Muscle layer of duodenum (tissue), 2 donors: ENCODE results near the gene OVAAL.
A peak's percentile ranks its signal among the peaks of the same experiment; 100 is the strongest.
"Not testable (repeated sequence)": the region's sequence is repeated elsewhere in the genome, so short reads cannot be mapped to it uniquely, and the experiment has no call there.

ENCODE experiments used
- H3K27ac ChIP-seq: one replicate; pipeline ENCODE4 v1.7.0; 2013; ENCODE audit warnings: mild to moderate bottlenecking, low read length
- H3K27me3 ChIP-seq: one replicate; pipeline ENCODE4 v1.7.0; 2013; ENCODE audit warnings: low read depth, mild to moderate bottlenecking, control low read depth, low read length
- H3K36me3 ChIP-seq, 2 donors: one replicate each; pipeline ENCODE4 v1.7.0; 2013; ENCODE audit warnings: low read length in 2 of 2, control low read depth in 1 of 2, mild to moderate bottlenecking in 1 of 2; ENCODE audit not compliant: insufficient read depth in 2 of 2, control insufficient read depth in 1 of 2
- H3K4me1 ChIP-seq, 2 donors: one replicate each; pipeline ENCODE4 v1.7.0; 2013; ENCODE audit warnings: low read length in 2 of 2, mild to moderate bottlenecking in 2 of 2, control low read depth in 1 of 2, moderate library complexity in 1 of 2; ENCODE audit not compliant: insufficient read depth in 2 of 2, control insufficient read depth in 1 of 2
- H3K4me3 ChIP-seq, 2 donors: one replicate each; pipeline ENCODE4 v1.7.0; 2013; ENCODE audit warnings: low read length in 2 of 2, low read depth in 1 of 2, mild to moderate bottlenecking in 1 of 2
- H3K9me3 ChIP-seq, 2 donors: one replicate each; pipeline ENCODE4 v1.7.0; 2013; ENCODE audit warnings: low read length in 2 of 2, control low read depth in 1 of 2, mild to moderate bottlenecking in 1 of 2; ENCODE audit not compliant: control insufficient read depth in 1 of 2
- donor health status: healthy.

The OVAAL gene

GRCh38 chr1:180542113-180542837, 16.5 kb upstream of the OVAAL start:
- Histone ChIP-seq H3K4me3 (no peak overlapping the region), H3K27me3 (no peaks in the 10 kb centered on the region), H3K9me3 (no peaks in the 10 kb centered on the region), H3K36me3 (no peaks in the 10 kb centered on the region), H3K27ac (peak overlapping the region; percentile 51), H3K4me1 (peaks cover 4 to 9% of the 10 kb centered on the region in 2 donors)

- Histone ChIP-seq H3K4me3 (no peak overlapping the region), H3K36me3 (no peaks in the 10 kb centered on the region), H3K4me1 (peaks cover 4 to 9% of the 10 kb centered on the region in 2 donors), H3K27me3 (no peaks in the 10 kb centered on the region), H3K27ac (peak overlapping the region; percentile 51), H3K9me3 (no peaks in the 10 kb centered on the region)
Observed at GRCh38 chr1:180542838-180543145, 16.0 kb upstream of the OVAAL start.

DNA sequence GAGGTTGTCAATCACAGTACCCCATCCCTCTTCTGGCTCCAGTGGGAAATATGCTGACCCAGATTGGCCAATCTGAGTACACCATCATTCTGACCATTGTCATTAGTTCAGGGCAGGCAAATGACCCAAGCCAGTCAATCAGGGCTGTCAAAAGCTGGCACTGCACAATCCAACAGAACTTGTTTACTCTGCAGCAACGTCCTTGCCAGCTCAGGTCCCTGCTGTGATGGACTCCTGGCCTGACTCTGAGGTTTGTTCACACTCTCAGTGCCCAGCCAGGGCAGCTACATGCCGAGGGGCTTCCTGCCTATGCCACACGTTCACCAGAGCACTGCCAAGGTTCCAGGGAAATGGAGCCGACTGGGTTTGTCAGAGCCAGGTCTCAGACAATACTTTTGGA, 14.7 kb upstream of the OVAAL start:
- H3K9me3 ChIP-seq = no peaks in the 10 kb centered on the region
- H3K4me1 ChIP-seq = peaks cover 4 to 9% of the 10 kb centered on the region in 2 donors
- no peak overlapping the region for H3K4me3 ChIP-seq
- H3K27me3 ChIP-seq = no peaks in the 10 kb centered on the region
- H3K27ac ChIP-seq = no peak overlapping the region
- no peaks in the 10 kb centered on the region for H3K36me3 ChIP-seq

GRCh38 chr1:180545991-180546390, 12.8 kb upstream of the OVAAL start:
- H3K27ac ChIP-seq = no peak overlapping the region
- no peaks in the 10 kb centered on the region for H3K36me3 ChIP-seq
- no peak overlapping the region for H3K4me3 ChIP-seq

GRCh38 chr1:180548686-180549317, 10.0 kb upstream of the OVAAL start:
- H3K4me1 ChIP-seq = no peaks in the 10 kb centered on the region
- no peak overlapping the region for H3K27ac ChIP-seq
- no peaks in the 10 kb centered on the region for H3K9me3 ChIP-seq
- H3K27me3 ChIP-seq = no peaks in the 10 kb centered on the region
- no peaks in the 10 kb centered on the region for H3K36me3 ChIP-seq
- no peak overlapping the region for H3K4me3 ChIP-seq

More at GRCh38 chr1:180545991-180546390, 12.8 kb upstream of the OVAAL start:
- H3K4me1 ChIP-seq = peaks cover 4 to 9% of the 10 kb centered on the region in 2 donors
- H3K27me3 ChIP-seq = no peaks in the 10 kb centered on the region
- no peaks in the 10 kb centered on the region for H3K9me3 ChIP-seq

- H3K36me3 ChIP-seq, H3K4me1 ChIP-seq, H3K27me3 ChIP-seq, H3K4me3 ChIP-seq, H3K27ac ChIP-seq, H3K9me3 ChIP-seq: not testable (repeated sequence)
Observed at GRCh38 chr1:180549770-180550169, 9.0 kb upstream of the OVAAL start.

DNA sequence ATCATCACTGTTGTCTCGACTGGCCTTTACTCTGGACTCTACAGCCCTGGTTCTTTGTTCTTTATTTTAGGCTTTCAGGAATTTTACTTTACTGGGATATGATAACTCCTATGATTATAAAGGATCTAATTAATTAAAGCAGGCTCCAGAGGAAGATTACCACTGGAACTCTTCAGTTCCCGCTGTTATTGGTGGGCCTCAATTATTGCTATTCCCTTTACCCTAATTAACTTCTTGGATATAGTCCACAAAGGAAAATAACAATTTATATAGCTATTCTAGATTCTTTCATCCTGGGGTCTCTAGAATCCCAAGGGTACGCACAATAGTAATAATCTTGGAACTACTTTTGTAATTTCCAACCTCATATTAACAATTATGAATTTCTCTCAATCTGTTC, 8.5 kb upstream of the OVAAL start:
- no peaks in the 10 kb centered on the region for H3K4me1 ChIP-seq
- H3K27me3 ChIP-seq = no peaks in the 10 kb centered on the region
- H3K27ac ChIP-seq = no peak overlapping the region
- H3K4me3 ChIP-seq = no peak overlapping the region
- H3K9me3 ChIP-seq = no peaks in the 10 kb centered on the region
- H3K36me3 ChIP-seq = no peaks in the 10 kb centered on the region

DNA sequence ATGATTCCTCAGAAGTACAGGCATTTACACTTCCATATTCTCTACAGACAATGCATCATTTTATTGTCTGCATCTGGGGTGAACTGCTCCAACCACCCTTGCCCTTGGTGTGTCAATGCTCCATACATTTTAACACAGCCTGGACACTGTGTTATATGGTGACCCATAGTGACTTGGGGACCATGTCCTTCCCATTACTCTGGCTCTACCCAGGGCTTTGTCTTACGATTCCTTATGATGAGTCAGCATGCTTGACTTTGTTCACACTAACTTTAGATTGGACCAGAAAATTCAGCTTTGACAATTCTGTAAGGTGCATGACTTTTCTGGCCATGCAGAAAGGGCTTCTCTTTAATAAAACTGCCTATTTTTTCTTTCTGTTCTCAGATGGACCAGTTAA, 6.8 kb upstream of the OVAAL start:
- Histone ChIP-seq H3K27me3 (no peaks in the 10 kb centered on the region), H3K36me3 (no peaks in the 10 kb centered on the region), H3K9me3 (no peaks in the 10 kb centered on the region), H3K4me1 (no peaks in the 10 kb centered on the region), H3K4me3 (no peak overlapping the region), H3K27ac (no peak overlapping the region)

- not testable (repeated sequence) for H3K36me3 ChIP-seq
Observed at GRCh38 chr1:180553046-180553445, 5.7 kb upstream of the OVAAL start.

GRCh38 chr1:180555411-180555810, 3.4 kb upstream of the OVAAL start:
- no peaks in the 10 kb centered on the region for H3K27me3 ChIP-seq
- H3K9me3 ChIP-seq = no peaks in the 10 kb centered on the region
- no peaks in the 10 kb centered on the region for H3K4me1 ChIP-seq
- no peak overlapping the region for H3K27ac ChIP-seq
- H3K36me3 ChIP-seq = no peaks in the 10 kb centered on the region
- H3K4me3 ChIP-seq = no peak overlapping the region

More at GRCh38 chr1:180553046-180553445, 5.7 kb upstream of the OVAAL start:
- H3K9me3 ChIP-seq, H3K4me3 ChIP-seq, H3K4me1 ChIP-seq, H3K27ac ChIP-seq, H3K27me3 ChIP-seq: not testable (repeated sequence)

DNA sequence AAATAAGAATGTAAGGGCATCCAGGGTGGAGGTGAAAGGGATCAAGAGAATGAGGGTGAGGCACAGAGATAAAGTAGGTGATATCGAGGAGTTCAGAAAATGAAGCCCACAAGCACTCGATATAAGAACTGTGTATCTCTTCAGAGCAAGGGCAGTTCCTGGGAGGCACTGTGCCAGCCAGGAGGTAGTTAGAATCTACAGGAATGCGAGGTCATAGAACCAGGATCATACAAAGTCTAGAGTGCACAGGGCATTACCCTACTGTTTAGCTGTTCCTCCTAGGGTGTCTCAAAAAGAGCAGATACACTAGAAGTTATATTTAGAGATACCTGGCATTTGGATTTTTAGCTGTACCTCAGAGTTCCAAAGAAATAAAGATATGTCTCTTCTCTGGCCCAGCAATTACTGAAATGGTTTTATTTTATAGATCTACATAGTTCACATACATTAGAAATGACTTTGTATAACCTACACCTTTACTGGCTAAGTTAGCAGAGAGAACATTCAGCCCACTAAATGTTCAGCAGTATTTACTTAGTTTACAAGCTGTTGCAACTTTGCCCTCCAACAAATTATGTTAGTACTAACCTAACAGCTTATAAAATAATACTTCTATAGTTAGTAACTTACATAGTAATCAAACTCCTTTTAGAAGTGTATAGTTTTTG, 1.6 kb downstream of the OVAAL start:
- Histone ChIP-seq H3K4me1 (no peaks in the 10 kb centered on the region), H3K36me3 (no peaks in the 10 kb centered on the region)

More for the DNA sequence above, 1.6 kb downstream of the OVAAL start:
- no peak overlapping the region for H3K27ac ChIP-seq
- no peak overlapping the region for H3K4me3 ChIP-seq
- H3K9me3 ChIP-seq = no peaks in the 10 kb centered on the region
- H3K27me3 ChIP-seq = no peaks in the 10 kb centered on the region
